Liver (tissue), 9 donors: Measurements from ENCODE around the gene TTBK1. TPM values are rescaled to one million over a fixed set of nuclear protein-coding genes. Genes with fewer than 3 reads are reported as not detected.

Experiments used
- DNase-seq: peaks from one replicate; pipeline ENCODE4 v3.0.0-alpha.2; 2017; ENCODE audit warnings: low spot score
- H3K27ac ChIP-seq, 2 donors: one replicate each; pipeline ENCODE4 v1.7.0; 2013; ENCODE audit warnings: inconsistent platforms in 2 of 2, low read length in 2 of 2, control low read depth in 1 of 2, low read depth in 1 of 2, mild to moderate bottlenecking in 1 of 2
- H3K27me3 ChIP-seq, 4 donors: one replicate each; pipeline versions ENCODE4 v1.6.1 to v1.7.0; 2013; ENCODE audit warnings: low read length in 3 of 4, inconsistent platforms in 1 of 4, mild to moderate bottlenecking in 1 of 4, moderate library complexity in 1 of 4; ENCODE audit not compliant: control insufficient read depth in 4 of 4, insufficient read depth in 4 of 4
- H3K36me3 ChIP-seq, 4 donors: one replicate each; pipeline versions ENCODE4 v1.6.1 to v1.7.0; 2013; ENCODE audit warnings: low read length in 3 of 4, mild to moderate bottlenecking in 3 of 4, low read depth in 1 of 4, moderate library complexity in 1 of 4; ENCODE audit not compliant: control insufficient read depth in 4 of 4, insufficient read depth in 3 of 4
- H3K4me1 ChIP-seq, 4 donors: one replicate each; pipeline versions ENCODE4 v1.6.1 to v1.7.0; 2013; ENCODE audit warnings: low read length in 3 of 4, mild to moderate bottlenecking in 3 of 4, moderate library complexity in 1 of 4; ENCODE audit not compliant: control insufficient read depth in 4 of 4, insufficient read depth in 4 of 4
- H3K4me3 ChIP-seq, 3 donors: one replicate each; pipeline versions ENCODE4 v1.6.1 to v1.7.0; 2013; ENCODE audit warnings: low read length in 3 of 3, control low read depth in 1 of 3, low read depth in 1 of 3, mild to moderate bottlenecking in 1 of 3
- H3K9ac ChIP-seq, 2 donors: one replicate each; pipeline ENCODE4 v1.7.0; 2013; ENCODE audit warnings: low read length in 2 of 2, mild to moderate bottlenecking in 2 of 2, moderate library complexity in 2 of 2, control low read depth in 1 of 2, low read depth in 1 of 2
- H3K9me3 ChIP-seq, 4 donors: one replicate each; pipeline versions ENCODE4 v1.6.1 to v1.7.0; 2013; ENCODE audit warnings: low read length in 3 of 4; ENCODE audit not compliant: control insufficient read depth in 4 of 4
- ATF3 ChIP-seq: IDR thresholded peaks from 2 replicates; pipeline ENCODE4 v1.6.1; 2016; ENCODE audit warnings: antibody characterized with exemption
- EGR1 ChIP-seq, 2 donors: IDR thresholded peaks; 2 replicates each; pipeline ENCODE4 v1.6.1; 2016 to 2018; ENCODE audit warnings: antibody characterized with exemption in 2 of 2, low read depth in 2 of 2
- FOXA1 ChIP-seq: IDR thresholded peaks from 2 replicates; pipeline ENCODE4 v1.6.1; 2016; ENCODE audit warnings: antibody characterized with exemption
- FOXA2 ChIP-seq: IDR thresholded peaks from 2 replicates; pipeline ENCODE4 v1.6.1; 2016; ENCODE audit warnings: antibody characterized with exemption
- GABPA ChIP-seq, 2 donors: IDR thresholded peaks in 1 of 2; conservative IDR thresholded peaks in 1 of 2; 2 replicates each; pipeline ENCODE4 v1.6.1; 2016; ENCODE audit warnings: antibody characterized with exemption in 2 of 2, mild to moderate bottlenecking in 1 of 2, moderate library complexity in 1 of 2
- HNF4A ChIP-seq, 2 donors: conservative IDR thresholded peaks; 2 replicates each; pipeline ENCODE4 v1.6.1; 2016; ENCODE audit warnings: antibody characterized with exemption in 2 of 2, mild to moderate bottlenecking in 2 of 2
- HNF4G ChIP-seq: IDR thresholded peaks from 2 replicates; pipeline ENCODE4 v1.6.1; 2016; ENCODE audit warnings: antibody characterized with exemption
- JUND ChIP-seq, 2 donors: IDR thresholded peaks; 2 replicates each; pipeline ENCODE4 v1.6.1; 2016; ENCODE audit warnings: antibody characterized with exemption in 2 of 2
- MAX ChIP-seq: IDR thresholded peaks from 2 replicates; pipeline ENCODE4 v1.6.1; 2016; ENCODE audit warnings: antibody characterized with exemption
- NR2F2 ChIP-seq: IDR thresholded peaks from 2 replicates; pipeline ENCODE4 v1.6.1; 2016; ENCODE audit warnings: antibody characterized with exemption
- RAD21 ChIP-seq, 2 donors: IDR thresholded peaks; 2 replicates each; pipeline ENCODE4 v1.6.1; 2016; ENCODE audit warnings: antibody characterized with exemption in 2 of 2, mild to moderate bottlenecking in 2 of 2
- RXRA ChIP-seq, 2 donors: IDR thresholded peaks; 2 replicates each; pipeline ENCODE4 v1.6.1; 2017 to 2018; ENCODE audit warnings: antibody characterized with exemption in 2 of 2, mild to moderate bottlenecking in 1 of 2
- SP1 ChIP-seq: IDR thresholded peaks from 2 replicates; pipeline ENCODE4 v1.6.1; 2018; ENCODE audit warnings: antibody characterized with exemption, mild to moderate bottlenecking
- TAF1 ChIP-seq: conservative IDR thresholded peaks from 2 replicates; pipeline ENCODE4 v1.6.1; 2016; ENCODE audit warnings: antibody characterized with exemption, mild to moderate bottlenecking
- YY1 ChIP-seq: IDR thresholded peaks from 2 replicates; pipeline ENCODE4 v1.6.1; 2016; ENCODE audit warnings: antibody characterized with exemption, mild to moderate bottlenecking
- WGBS: extraction: QIAGEN DNeasy Blood & Tissue Kit; methylation state at CpG from one replicate; pipeline ENCODE4 v1.1.7; 2013; 5-methylcytosine and 5-hydroxymethylcytosine counted together
- polyA plus RNA-seq, 2 donors: library from polyadenylated mRNA; stranded (reverse) in 1 of 2; unstranded in 1 of 2; fragments of 200-250 nt in 1 of 2; fragments of >200 nt in 1 of 2; fragmentation: Nextera tagmentation in 1 of 2; extraction: Ambion mirVana in 1 of 2; gene quantifications; one replicate each; pipeline versions ENCODE4 v1.2.1 to v1.2.3, GENCODE V29; 2013 to 2015
- total RNA-seq, 2 donors: library from RNA; depleted of rRNA; stranded (reverse); fragments of >200 nt; gene quantifications; one replicate each; pipeline ENCODE4 v1.2.3, GENCODE V29; 2014
- TF ChIP-seq, protein P1 (sequence below): fragments of 150-350 bp; IDR thresholded peaks from 2 replicates; pipeline ENCODE4 v1.5.1; 2017; ENCODE audit warnings: improper control_type of control experiment, low read depth, low read length; ENCODE audit not compliant: missing input control
- TF ChIP-seq, protein P2 (sequence below): IDR thresholded peaks from 2 replicates; pipeline ENCODE4 v1.6.1; 2016; ENCODE audit warnings: antibody characterized with exemption
- TF ChIP-seq, protein P3 (sequence below): IDR thresholded peaks from 2 replicates; pipeline ENCODE4 v1.6.1; 2016; ENCODE audit warnings: antibody characterized with exemption, mild to moderate bottlenecking
- donor health status: healthy.
- donor health status: healthy.
- donor health status: healthy.
- donor health status: healthy.
- donor health status: healthy.

TTBK1 gene
- total and polyA plus RNA-seq, 4 donors = 0.14 to 1.2 (median 0.44) TPM

GRCh38 chr6:43278524-43279078 lies 35.3 kb downstream of the TTBK1 start:
- WGBS = 17% methylated on average over 4 of the region's 4 CpGs
- DNase-seq = no peak

More at GRCh38 chr6:43278524-43279078, 35.3 kb downstream of the TTBK1 start:
- TF ChIP-seq JUND (IDR thresholded peaks at IDR 0.05) (peak in 1 of 2 donors; percentile 69), EGR1 (IDR thresholded peaks at IDR 0.05; ENCODE audit: low read depth in 2 of 2) (peak; percentile 68 to 72), RXRA (IDR thresholded peaks at IDR 0.05) (peak; percentile 93), FOXA1 (no peak), GABPA (IDR thresholded peaks at IDR 0.05 in 1 of 2, conservative IDR thresholded peaks at IDR 0.05 in 1 of 2) (no peak), TAF1 (peak; percentile 90), SP1 (peak; percentile 97), NR2F2 (peak; percentile 30), MAX (no peak), HNF4G (peak; percentile 98), HNF4A (conservative IDR thresholded peaks at IDR 0.05) (peak; percentile 95 to 97), FOXA2 (no peak), ATF3 (no peak), YY1 (peak; percentile 62), RAD21 (IDR thresholded peaks at IDR 0.05) (peak; percentile 46 to 65)
- TF ChIP-seq, protein P1, sequence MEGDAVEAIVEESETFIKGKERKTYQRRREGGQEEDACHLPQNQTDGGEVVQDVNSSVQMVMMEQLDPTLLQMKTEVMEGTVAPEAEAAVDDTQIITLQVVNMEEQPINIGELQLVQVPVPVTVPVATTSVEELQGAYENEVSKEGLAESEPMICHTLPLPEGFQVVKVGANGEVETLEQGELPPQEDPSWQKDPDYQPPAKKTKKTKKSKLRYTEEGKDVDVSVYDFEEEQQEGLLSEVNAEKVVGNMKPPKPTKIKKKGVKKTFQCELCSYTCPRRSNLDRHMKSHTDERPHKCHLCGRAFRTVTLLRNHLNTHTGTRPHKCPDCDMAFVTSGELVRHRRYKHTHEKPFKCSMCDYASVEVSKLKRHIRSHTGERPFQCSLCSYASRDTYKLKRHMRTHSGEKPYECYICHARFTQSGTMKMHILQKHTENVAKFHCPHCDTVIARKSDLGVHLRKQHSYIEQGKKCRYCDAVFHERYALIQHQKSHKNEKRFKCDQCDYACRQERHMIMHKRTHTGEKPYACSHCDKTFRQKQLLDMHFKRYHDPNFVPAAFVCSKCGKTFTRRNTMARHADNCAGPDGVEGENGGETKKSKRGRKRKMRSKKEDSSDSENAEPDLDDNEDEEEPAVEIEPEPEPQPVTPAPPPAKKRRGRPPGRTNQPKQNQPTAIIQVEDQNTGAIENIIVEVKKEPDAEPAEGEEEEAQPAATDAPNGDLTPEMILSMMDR = no peak
- TF ChIP-seq, protein P2, sequence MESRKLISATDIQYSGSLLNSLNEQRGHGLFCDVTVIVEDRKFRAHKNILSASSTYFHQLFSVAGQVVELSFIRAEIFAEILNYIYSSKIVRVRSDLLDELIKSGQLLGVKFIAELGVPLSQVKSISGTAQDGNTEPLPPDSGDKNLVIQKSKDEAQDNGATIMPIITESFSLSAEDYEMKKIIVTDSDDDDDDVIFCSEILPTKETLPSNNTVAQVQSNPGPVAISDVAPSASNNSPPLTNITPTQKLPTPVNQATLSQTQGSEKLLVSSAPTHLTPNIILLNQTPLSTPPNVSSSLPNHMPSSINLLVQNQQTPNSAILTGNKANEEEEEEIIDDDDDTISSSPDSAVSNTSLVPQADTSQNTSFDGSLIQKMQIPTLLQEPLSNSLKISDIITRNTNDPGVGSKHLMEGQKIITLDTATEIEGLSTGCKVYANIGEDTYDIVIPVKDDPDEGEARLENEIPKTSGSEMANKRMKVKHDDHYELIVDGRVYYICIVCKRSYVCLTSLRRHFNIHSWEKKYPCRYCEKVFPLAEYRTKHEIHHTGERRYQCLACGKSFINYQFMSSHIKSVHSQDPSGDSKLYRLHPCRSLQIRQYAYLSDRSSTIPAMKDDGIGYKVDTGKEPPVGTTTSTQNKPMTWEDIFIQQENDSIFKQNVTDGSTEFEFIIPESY = no peak
- TF ChIP-seq, protein P3, sequence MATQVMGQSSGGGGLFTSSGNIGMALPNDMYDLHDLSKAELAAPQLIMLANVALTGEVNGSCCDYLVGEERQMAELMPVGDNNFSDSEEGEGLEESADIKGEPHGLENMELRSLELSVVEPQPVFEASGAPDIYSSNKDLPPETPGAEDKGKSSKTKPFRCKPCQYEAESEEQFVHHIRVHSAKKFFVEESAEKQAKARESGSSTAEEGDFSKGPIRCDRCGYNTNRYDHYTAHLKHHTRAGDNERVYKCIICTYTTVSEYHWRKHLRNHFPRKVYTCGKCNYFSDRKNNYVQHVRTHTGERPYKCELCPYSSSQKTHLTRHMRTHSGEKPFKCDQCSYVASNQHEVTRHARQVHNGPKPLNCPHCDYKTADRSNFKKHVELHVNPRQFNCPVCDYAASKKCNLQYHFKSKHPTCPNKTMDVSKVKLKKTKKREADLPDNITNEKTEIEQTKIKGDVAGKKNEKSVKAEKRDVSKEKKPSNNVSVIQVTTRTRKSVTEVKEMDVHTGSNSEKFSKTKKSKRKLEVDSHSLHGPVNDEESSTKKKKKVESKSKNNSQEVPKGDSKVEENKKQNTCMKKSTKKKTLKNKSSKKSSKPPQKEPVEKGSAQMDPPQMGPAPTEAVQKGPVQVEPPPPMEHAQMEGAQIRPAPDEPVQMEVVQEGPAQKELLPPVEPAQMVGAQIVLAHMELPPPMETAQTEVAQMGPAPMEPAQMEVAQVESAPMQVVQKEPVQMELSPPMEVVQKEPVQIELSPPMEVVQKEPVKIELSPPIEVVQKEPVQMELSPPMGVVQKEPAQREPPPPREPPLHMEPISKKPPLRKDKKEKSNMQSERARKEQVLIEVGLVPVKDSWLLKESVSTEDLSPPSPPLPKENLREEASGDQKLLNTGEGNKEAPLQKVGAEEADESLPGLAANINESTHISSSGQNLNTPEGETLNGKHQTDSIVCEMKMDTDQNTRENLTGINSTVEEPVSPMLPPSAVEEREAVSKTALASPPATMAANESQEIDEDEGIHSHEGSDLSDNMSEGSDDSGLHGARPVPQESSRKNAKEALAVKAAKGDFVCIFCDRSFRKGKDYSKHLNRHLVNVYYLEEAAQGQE = peak; percentile 64
- Histone ChIP-seq H3K36me3 (no peaks in the 10 kb centered on the region), H3K9me3 (no peaks in the 10 kb centered on the region), H3K27me3 (no peaks in the 10 kb centered on the region), H3K4me3 (no peak overlapping the region), H3K9ac (peak overlapping the region; percentile 54 to 59), H3K27ac (peak overlapping the region; percentile 86 to 90), H3K4me1 (peaks cover 31 to 58% (median 49%) of the 10 kb centered on the region in 4 donors)
